ENCODE results near the gene ABT1. TPM values are rescaled to one million over a fixed set of nuclear protein-coding genes. Genes with fewer than 3 reads are reported as not detected.

ABT1 gene
- total RNA-seq, 1 donor, result 11.6 TPM

DNA sequence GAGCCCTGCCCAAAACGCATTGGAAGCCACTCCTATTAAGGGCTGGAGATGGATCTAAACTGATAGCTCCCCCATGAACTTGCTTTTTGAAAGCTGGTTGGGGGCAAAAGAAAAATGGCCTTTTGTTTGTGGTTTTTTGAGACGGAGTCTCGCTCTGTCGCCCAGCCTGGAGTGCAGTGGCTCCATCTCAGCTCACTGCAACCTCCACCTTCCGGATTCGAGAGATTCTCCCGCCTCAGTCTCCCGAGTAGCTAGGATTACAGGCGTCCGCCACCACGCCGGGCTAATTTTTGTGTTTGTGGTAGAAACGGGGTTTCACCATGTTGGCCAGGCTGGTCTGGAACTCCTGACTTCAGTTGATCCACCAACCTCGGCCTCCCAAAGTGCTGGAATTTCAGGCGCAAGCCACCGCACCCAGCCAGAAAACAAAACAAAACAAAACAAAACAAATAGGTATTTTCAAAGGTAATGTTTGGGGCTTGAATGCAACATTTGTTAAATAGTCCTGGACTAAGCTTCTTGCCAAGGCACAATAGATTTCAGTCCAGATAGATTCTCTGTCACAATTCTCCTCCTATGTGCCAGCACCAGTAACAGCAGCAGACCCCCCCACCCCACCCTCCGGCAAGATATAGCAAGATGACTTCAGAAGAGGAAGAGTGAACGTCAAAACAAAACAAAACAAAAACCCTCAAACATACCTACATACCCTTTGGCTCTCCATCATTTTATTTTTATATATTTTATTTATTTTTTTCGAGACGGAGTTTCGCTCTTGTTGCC is 26.5 kb upstream of the ABT1 start:
- Histone ChIP-seq H3K4me3 (ENCODE audit: insufficient read depth, low read length) (no peak overlapping the region), H3K9me3 (ENCODE audit: low read depth, low read length) (no peaks in the 10 kb centered on the region), H3K36me3 (ENCODE audit: insufficient read depth, low read length) (no peaks in the 10 kb centered on the region), H2AFZ (ENCODE audit: low read length) (no peak overlapping the region), H3K4me1 (ENCODE audit: insufficient read depth, low read length) (peaks cover 6% of the 10 kb centered on the region), H3K27me3 (ENCODE audit: insufficient read depth, low read length) (no peaks in the 10 kb centered on the region), H4K20me1 (ENCODE audit: insufficient read depth, low read length) (no peaks in the 10 kb centered on the region), H3K4me2 (ENCODE audit: insufficient read depth, low read length) (no peak overlapping the region), H3K79me2 (ENCODE audit: insufficient read depth, low read length) (no peaks in the 10 kb centered on the region), H3K27ac (ENCODE audit: low read depth, low read length) (no peak overlapping the region)
- TF ChIP-seq, protein P1, sequence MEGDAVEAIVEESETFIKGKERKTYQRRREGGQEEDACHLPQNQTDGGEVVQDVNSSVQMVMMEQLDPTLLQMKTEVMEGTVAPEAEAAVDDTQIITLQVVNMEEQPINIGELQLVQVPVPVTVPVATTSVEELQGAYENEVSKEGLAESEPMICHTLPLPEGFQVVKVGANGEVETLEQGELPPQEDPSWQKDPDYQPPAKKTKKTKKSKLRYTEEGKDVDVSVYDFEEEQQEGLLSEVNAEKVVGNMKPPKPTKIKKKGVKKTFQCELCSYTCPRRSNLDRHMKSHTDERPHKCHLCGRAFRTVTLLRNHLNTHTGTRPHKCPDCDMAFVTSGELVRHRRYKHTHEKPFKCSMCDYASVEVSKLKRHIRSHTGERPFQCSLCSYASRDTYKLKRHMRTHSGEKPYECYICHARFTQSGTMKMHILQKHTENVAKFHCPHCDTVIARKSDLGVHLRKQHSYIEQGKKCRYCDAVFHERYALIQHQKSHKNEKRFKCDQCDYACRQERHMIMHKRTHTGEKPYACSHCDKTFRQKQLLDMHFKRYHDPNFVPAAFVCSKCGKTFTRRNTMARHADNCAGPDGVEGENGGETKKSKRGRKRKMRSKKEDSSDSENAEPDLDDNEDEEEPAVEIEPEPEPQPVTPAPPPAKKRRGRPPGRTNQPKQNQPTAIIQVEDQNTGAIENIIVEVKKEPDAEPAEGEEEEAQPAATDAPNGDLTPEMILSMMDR (IDR thresholded peaks at IDR 0.05; ENCODE audit: extremely low read depth, low read depth, low read length), result no peak
- no peak for DNase-seq (ENCODE audit: insufficient read length, low spot score, missing footprints)

DNA sequence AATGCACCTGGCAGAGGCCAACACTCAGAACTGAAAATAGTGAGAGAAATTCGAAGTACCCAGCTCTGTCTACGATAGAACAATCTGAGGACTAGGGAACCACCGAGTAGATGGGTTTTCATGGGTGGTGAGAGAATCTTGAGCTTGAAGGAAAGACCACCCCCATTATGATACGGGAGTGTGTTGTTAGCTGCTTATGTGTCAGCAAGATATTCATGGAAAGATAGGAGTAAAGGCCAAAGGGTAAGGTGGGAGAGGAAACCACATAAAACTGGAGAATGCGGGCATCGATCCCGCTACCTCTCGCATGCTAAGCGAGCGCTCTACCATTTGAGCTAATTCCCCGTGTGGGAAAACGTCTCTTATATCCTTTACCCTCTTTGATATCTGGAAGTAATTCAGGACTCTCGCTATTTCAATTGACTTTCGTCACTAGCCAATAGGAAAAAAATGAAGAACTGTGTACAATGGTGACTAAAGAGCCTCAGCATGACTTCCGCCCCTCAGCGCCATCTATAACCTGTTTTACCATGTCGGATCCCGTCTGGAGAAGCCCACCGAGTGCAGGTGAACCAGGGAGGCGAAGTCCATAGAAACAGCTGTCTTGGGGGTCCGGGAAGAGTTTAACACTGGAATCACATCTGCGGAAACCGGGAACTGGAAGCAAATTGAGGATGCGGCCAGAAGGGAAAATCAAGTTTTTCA is 25.0 kb upstream of the ABT1 start:
- Histone ChIP-seq H3K27me3 (ENCODE audit: insufficient read depth, low read length) (no peaks in the 10 kb centered on the region), H3K36me3 (ENCODE audit: insufficient read depth, low read length) (no peaks in the 10 kb centered on the region), H3K27ac (ENCODE audit: low read depth, low read length) (peak overlapping the region; percentile 78), H3K4me3 (ENCODE audit: insufficient read depth, low read length) (peak overlapping the region; percentile 77), H2AFZ (ENCODE audit: low read length) (peak overlapping the region; percentile 92), H3K4me2 (ENCODE audit: insufficient read depth, low read length) (peak overlapping the region; percentile 85), H3K9me3 (ENCODE audit: low read depth, low read length) (no peaks in the 10 kb centered on the region), H3K4me1 (ENCODE audit: insufficient read depth, low read length) (peaks cover 6% of the 10 kb centered on the region), H3K79me2 (ENCODE audit: insufficient read depth, low read length) (no peaks in the 10 kb centered on the region), H4K20me1 (ENCODE audit: insufficient read depth, low read length) (no peaks in the 10 kb centered on the region)
- TF ChIP-seq, protein P1 (IDR thresholded peaks at IDR 0.05; ENCODE audit: extremely low read depth, low read depth, low read length), result no peak
- peak; percentile 90 for DNase-seq (ENCODE audit: insufficient read length, low spot score, missing footprints)

DNA sequence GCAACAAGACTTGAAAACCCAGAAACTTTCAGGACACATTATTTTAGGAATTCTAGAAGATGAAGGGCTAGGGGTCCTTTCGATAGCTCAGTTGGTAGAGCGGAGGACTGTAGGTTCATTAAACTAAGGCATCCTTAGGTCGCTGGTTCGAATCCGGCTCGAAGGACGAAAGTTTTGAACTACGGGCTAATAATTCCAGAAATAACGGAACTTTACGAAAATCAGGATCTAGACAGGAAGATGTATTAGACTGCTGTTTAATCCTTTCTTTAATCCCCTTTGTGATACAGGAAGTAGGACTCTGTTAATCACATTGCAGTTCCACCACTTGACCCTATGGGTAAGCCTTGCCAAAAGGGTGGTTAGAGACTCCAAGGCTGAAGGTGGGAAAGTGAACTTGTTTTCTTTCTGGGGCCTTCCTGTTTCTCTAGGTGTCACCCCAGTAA is 21.2 kb upstream of the ABT1 start:
- TF ChIP-seq, protein P1 (IDR thresholded peaks at IDR 0.05; ENCODE audit: extremely low read depth, low read depth, low read length), result no peak

DNA sequence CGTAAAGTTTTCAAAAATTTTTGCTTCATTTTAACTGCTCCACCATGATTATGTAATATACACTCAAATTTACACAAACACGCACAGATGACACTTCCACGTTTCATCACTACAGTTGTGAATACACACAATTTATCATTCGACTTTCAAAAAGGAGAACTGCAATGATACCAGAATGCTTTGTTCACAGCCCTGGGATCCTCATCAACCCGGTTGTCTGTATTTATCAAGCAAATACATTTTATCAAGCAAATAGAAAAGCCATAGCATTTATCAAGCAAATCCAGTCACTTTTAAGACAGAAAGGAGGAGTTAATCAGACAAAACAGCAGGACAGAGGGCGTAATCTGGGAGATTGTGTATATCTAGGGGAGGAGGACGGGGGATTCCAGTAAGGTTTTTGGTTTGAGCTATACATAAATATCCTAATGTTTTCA is 20.3 kb upstream of the ABT1 start:
- Histone ChIP-seq H3K79me2 (ENCODE audit: insufficient read depth, low read length) (no peaks in the 10 kb centered on the region), H3K27me3 (ENCODE audit: insufficient read depth, low read length) (no peaks in the 10 kb centered on the region), H2AFZ (ENCODE audit: low read length) (peak overlapping the region; percentile 49), H3K4me3 (ENCODE audit: insufficient read depth, low read length) (peak overlapping the region; percentile 80), H3K4me2 (ENCODE audit: insufficient read depth, low read length) (peak overlapping the region; percentile 94), H3K9me3 (ENCODE audit: low read depth, low read length) (no peaks in the 10 kb centered on the region), H3K4me1 (ENCODE audit: insufficient read depth, low read length) (peaks cover 8% of the 10 kb centered on the region), H3K36me3 (ENCODE audit: insufficient read depth, low read length) (no peaks in the 10 kb centered on the region), H3K27ac (ENCODE audit: low read depth, low read length) (no peak overlapping the region), H4K20me1 (ENCODE audit: insufficient read depth, low read length) (no peaks in the 10 kb centered on the region)
- DNase-seq (ENCODE audit: insufficient read length, low spot score, missing footprints), result no peak
- TF ChIP-seq, protein P1 (IDR thresholded peaks at IDR 0.05; ENCODE audit: extremely low read depth, low read depth, low read length), result no peak

More for the DNA sequence above, 21.2 kb upstream of the ABT1 start:
- Histone ChIP-seq H3K4me1 (ENCODE audit: insufficient read depth, low read length) (peaks cover 8% of the 10 kb centered on the region), H3K27me3 (ENCODE audit: insufficient read depth, low read length) (no peaks in the 10 kb centered on the region), H3K27ac (ENCODE audit: low read depth, low read length) (no peak overlapping the region), H3K79me2 (ENCODE audit: insufficient read depth, low read length) (no peaks in the 10 kb centered on the region), H3K4me2 (ENCODE audit: insufficient read depth, low read length) (no peak overlapping the region), H3K4me3 (ENCODE audit: insufficient read depth, low read length) (no peak overlapping the region), H3K36me3 (ENCODE audit: insufficient read depth, low read length) (no peaks in the 10 kb centered on the region), H3K9me3 (ENCODE audit: low read depth, low read length) (no peaks in the 10 kb centered on the region), H2AFZ (ENCODE audit: low read length) (no peak overlapping the region), H4K20me1 (ENCODE audit: insufficient read depth, low read length) (no peaks in the 10 kb centered on the region)
- peak; percentile 61 for DNase-seq (ENCODE audit: insufficient read length, low spot score, missing footprints)

Measured in osteoblast (primary cell).